HFF-Myc (cell line): ENCODE measurements around the gene EYA2.

ENCODE experiments used
- DNase-seq: peaks from one replicate; pipeline ENCODE4 v3.0.0-alpha.2; 2011; ENCODE audit warnings: low read depth; ENCODE audit errors: extremely low read depth
- H3K4me3 ChIP-seq: replicated peaks from 2 replicates; pipeline ENCODE4 v1.5.1; 2011; ENCODE audit warnings: low read depth, mild to moderate bottlenecking, control low read depth, low read length
- CTCF ChIP-seq: IDR thresholded peaks from 2 replicates; pipeline ENCODE4 v1.5.1; 2012; ENCODE audit warnings: mild to moderate bottlenecking, low read depth, low read length, control low read depth; ENCODE audit errors: missing control alignments

EYA2 gene

GRCh38 chr20:47073766-47074475 is 179.3 kb downstream of the EYA2 start:
- no peak for DNase-seq
- no peak overlapping the region for H3K4me3 ChIP-seq

GRCh38 chr20:47075263-47075662 is 180.6 kb downstream of the EYA2 start:
- no peak for DNase-seq
- TF ChIP-seq CTCF: no peak

More at GRCh38 chr20:47073766-47074475, 179.3 kb downstream of the EYA2 start:
- no peak for TF ChIP-seq CTCF

GRCh38 chr20:47079047-47079446 is 184.4 kb downstream of the EYA2 start:
- no peak for DNase-seq
- no peak for TF ChIP-seq CTCF
- no peak overlapping the region for H3K4me3 ChIP-seq

More at GRCh38 chr20:47075263-47075662, 180.6 kb downstream of the EYA2 start:
- H3K4me3 ChIP-seq: no peak overlapping the region

GRCh38 chr20:47080365-47080764 is 185.7 kb downstream of the EYA2 start:
- DNase-seq: no peak
- H3K4me3 ChIP-seq: no peak overlapping the region
- TF ChIP-seq CTCF: no peak

GRCh38 chr20:47086316-47086715 is 191.7 kb downstream of the EYA2 start:
- no peak for TF ChIP-seq CTCF
- H3K4me3 ChIP-seq: no peak overlapping the region

GRCh38 chr20:47088335-47088734 is 193.7 kb downstream of the EYA2 start:
- no peak overlapping the region for H3K4me3 ChIP-seq
- TF ChIP-seq CTCF: no peak
- DNase-seq: no peak

More at GRCh38 chr20:47086316-47086715, 191.7 kb downstream of the EYA2 start:
- no peak for DNase-seq

- DNase-seq: no peak
- no peak overlapping the region for H3K4me3 ChIP-seq
- TF ChIP-seq CTCF: no peak
Observed at GRCh38 chr20:47089151-47089550, 194.5 kb downstream of the EYA2 start.
